Neural progenitor cell (in vitro differentiated cells): ENCODE measurements around the gene NRG2.

ENCODE experiments used
- CTCF ChIP-seq: fragments of 200-600 bp; sonication (generic); IDR thresholded peaks from 2 replicates; pipeline ENCODE4 v1.5.1; 2017; ENCODE audit warnings: antibody characterized with exemption, mild to moderate bottlenecking
- EZH2 ChIP-seq: fragments of 200-600 bp; sonication (generic); IDR thresholded peaks from 2 replicates; pipeline ENCODE4 v1.6.1; 2017; ENCODE audit warnings: antibody characterized with exemption, mild to moderate bottlenecking, moderate library complexity

GRCh38 chr5:139854029-139854605, 189.0 kb downstream of the NRG2 start:
- no peak for TF ChIP-seq CTCF
- TF ChIP-seq EZH2, result no peak
